GM23338 (cell line): Measurements from ENCODE around the gene SLC4A9. TPM values are rescaled to one million over a fixed set of nuclear protein-coding genes. Genes with fewer than 3 reads are reported as not detected.

Experiments
- ATAC-seq: fragments of 200-7000 bp; cut with Tn5 transposase; 3 replicates; pipeline ENCODE4 v1.9.1; 2020
- DNase-seq: peaks from one replicate; pipeline ENCODE4 v3.0.0-alpha.2; 2015; ENCODE audit warnings: low spot score
- H2AFZ ChIP-seq: fragments of 200-600 bp; sonication (generic); 2 replicates; pipeline ENCODE4 v1.8.0; 2016; ENCODE audit warnings: antibody characterized with exemption, mild to moderate bottlenecking, moderate library complexity
- H3F3A ChIP-seq: fragments of 200-600 bp; sonication (generic); replicated peaks from 2 replicates; pipeline ENCODE4 v1.8.0; 2017; ENCODE audit warnings: antibody characterized with exemption, mixed run types, low read depth
- H3K27ac ChIP-seq: fragments of 200-600 bp; sonication (generic); 2 replicates; pipeline ENCODE4 v1.6.1; 2016; ENCODE audit warnings: low read depth
- H3K27me3 ChIP-seq: fragments of 200-600 bp; sonication (generic); 2 replicates; pipeline ENCODE4 v1.8.0; 2016; ENCODE audit warnings: mild to moderate bottlenecking, mixed run types, moderate library complexity; ENCODE audit not compliant: insufficient read depth
- H3K36me3 ChIP-seq: fragments of 200-600 bp; sonication (generic); 2 replicates; pipeline ENCODE4 v1.8.0; 2016; ENCODE audit warnings: mild to moderate bottlenecking; ENCODE audit not compliant: insufficient read depth
- H3K4me1 ChIP-seq: fragments of 200-600 bp; sonication (generic); 2 replicates; pipeline ENCODE4 v1.8.0; 2016; ENCODE audit warnings: mild to moderate bottlenecking, moderate library complexity; ENCODE audit not compliant: insufficient read depth
- H3K4me2 ChIP-seq: fragments of 200-600 bp; sonication (generic); 2 replicates; pipeline ENCODE4 v1.7.1; 2017; ENCODE audit warnings: mixed run types
- H3K4me3 ChIP-seq: fragments of 200-600 bp; sonication (generic); 2 replicates; pipeline ENCODE4 v1.6.1; 2016; ENCODE audit warnings: mixed run types
- H3K79me2 ChIP-seq: fragments of 200-600 bp; sonication (generic); replicated peaks from 2 replicates; pipeline ENCODE4 v1.8.0; 2017; ENCODE audit warnings: mild to moderate bottlenecking; ENCODE audit not compliant: insufficient read depth
- H3K9me2 ChIP-seq: fragments of 200-600 bp; sonication (generic); 2 replicates; pipeline ENCODE4 v1.8.0; 2017; ENCODE audit not compliant: insufficient read depth
- H4K20me1 ChIP-seq: fragments of 200-600 bp; sonication (generic); replicated peaks from 2 replicates; pipeline ENCODE4 v1.8.0; 2017; ENCODE audit warnings: mild to moderate bottlenecking; ENCODE audit not compliant: insufficient read depth
- H3K27ac Mint-ChIP-seq: 2 replicates; pipeline ENCODE4 v1.8.0; 2020; ENCODE audit warnings: inconsistent platforms, mild to moderate bottlenecking, moderate library complexity, mixed read lengths
- H3K27me3 Mint-ChIP-seq: 3 replicates; pipeline ENCODE4 v1.8.0; 2022; ENCODE audit warnings: low read depth, mild to moderate bottlenecking, moderate library complexity, mixed read lengths, inconsistent platforms; ENCODE audit not compliant: insufficient read depth, poor library complexity
- H3K36me3 Mint-ChIP-seq: 3 replicates; pipeline ENCODE4 v1.8.0; 2021; ENCODE audit warnings: low read depth, mild to moderate bottlenecking, inconsistent platforms, moderate library complexity, mixed read lengths
- H3K4me1 Mint-ChIP-seq: 3 replicates; pipeline ENCODE4 v1.8.0; 2020; ENCODE audit warnings: mild to moderate bottlenecking, inconsistent platforms, mixed read lengths
- H3K4me3 Mint-ChIP-seq: 3 replicates; pipeline ENCODE4 v1.8.0; 2021; ENCODE audit warnings: moderate library complexity, mild to moderate bottlenecking, inconsistent platforms, mixed read lengths
- H3K9me3 Mint-ChIP-seq: 3 replicates; pipeline ENCODE4 v1.8.0; 2020; ENCODE audit warnings: moderate library complexity, mild to moderate bottlenecking, inconsistent platforms, mixed read lengths
- CREB1 ChIP-seq: fragments of 250-450 bp; sonication (Bioruptor Pico); IDR thresholded peaks from 2 replicates; pipeline ENCODE4 v1.5.0; 2020; ENCODE audit warnings: low read depth, mild to moderate bottlenecking, moderate library complexity
- EZH2 ChIP-seq: fragments of 200-600 bp; sonication (generic); IDR thresholded peaks from one replicate; pipeline ENCODE4 v1.8.0; 2017; ENCODE audit warnings: antibody characterized with exemption, mild to moderate bottlenecking, low read depth; ENCODE audit not compliant: unreplicated experiment
- EZH2phosphoT487 ChIP-seq: fragments of 200-600 bp; sonication (generic); IDR thresholded peaks from one replicate; pipeline ENCODE4 v1.8.1; 2018; ENCODE audit warnings: antibody characterized with exemption; ENCODE audit not compliant: unreplicated experiment
- JUNB ChIP-seq: IDR thresholded peaks from one replicate; pipeline ENCODE4 v1.6.1; 2016; ENCODE audit warnings: antibody characterized with exemption; ENCODE audit not compliant: unreplicated experiment
- NANOG ChIP-seq: IDR thresholded peaks from 2 replicates; pipeline ENCODE4 v1.6.1; 2016; ENCODE audit warnings: antibody characterized with exemption, borderline replicate concordance
- POLR2AphosphoS5 ChIP-seq: IDR thresholded peaks from 2 replicates; pipeline ENCODE4 v1.6.1; 2016; ENCODE audit warnings: antibody characterized with exemption, low read depth
- STAT1 ChIP-seq: IDR thresholded peaks from one replicate; pipeline ENCODE4 v1.6.1; 2016; ENCODE audit warnings: antibody characterized with exemption; ENCODE audit not compliant: unreplicated experiment
- ZNF114 ChIP-seq: fragments of 250-450 bp; sonication (Bioruptor Pico); IDR thresholded peaks from 2 replicates; pipeline ENCODE4 v1.5.0; 2020; ENCODE audit warnings: mild to moderate bottlenecking, moderate library complexity
- ZNF331 ChIP-seq: fragments of 250-450 bp; sonication (Bioruptor Pico); IDR thresholded peaks from 2 replicates; pipeline ENCODE4 v1.5.0; 2020; ENCODE audit warnings: low read depth, mild to moderate bottlenecking, moderate library complexity
- polyA plus RNA-seq: library from polyadenylated mRNA; unstranded; fragments of >200 nt; fragmentation: Nextera tagmentation; extraction: Ambion mirVana; gene quantifications from 2 replicates; pipeline ENCODE4 v1.2.1, GENCODE V29; 2016
- total RNA-seq: library from RNA; depleted of rRNA; stranded (reverse); fragments of >200 nt; shearing (Covaris generic); gene quantifications from 2 replicates; pipeline ENCODE4 v1.2.3, GENCODE V29; 2014
- TF ChIP-seq, protein P1 (sequence below): IDR thresholded peaks from 2 replicates; pipeline ENCODE4 v1.6.1; 2016; ENCODE audit warnings: antibody characterized with exemption
- TF ChIP-seq, protein P2 (sequence below): fragments of 250-450 bp; sonication (Bioruptor Pico); IDR thresholded peaks from 2 replicates; pipeline ENCODE4 v1.5.0; 2020; ENCODE audit warnings: mild to moderate bottlenecking, moderate library complexity
- TF ChIP-seq, protein P3 (sequence below), 2 experiments: fragments of 200-600 bp in 1 of 2; sonication (generic) in 1 of 2; conservative IDR thresholded peaks; 2 replicates each; pipeline versions ENCODE4 v1.5.1 to v1.6.1; 2016 to 2017; ENCODE audit warnings: antibody characterized with exemption in 2 of 2, low read depth in 2 of 2, mild to moderate bottlenecking in 2 of 2, moderate library complexity in 1 of 2
- TF ChIP-seq, protein P4 (sequence below): IDR thresholded peaks from one replicate; pipeline ENCODE4 v1.6.1; 2018; ENCODE audit warnings: antibody characterized with exemption; ENCODE audit not compliant: unreplicated experiment

SLC4A9 gene
- total and polyA plus RNA-seq, 2 experiments from 2014 or later = 0.08 TPM; not detected in 1

DNA sequence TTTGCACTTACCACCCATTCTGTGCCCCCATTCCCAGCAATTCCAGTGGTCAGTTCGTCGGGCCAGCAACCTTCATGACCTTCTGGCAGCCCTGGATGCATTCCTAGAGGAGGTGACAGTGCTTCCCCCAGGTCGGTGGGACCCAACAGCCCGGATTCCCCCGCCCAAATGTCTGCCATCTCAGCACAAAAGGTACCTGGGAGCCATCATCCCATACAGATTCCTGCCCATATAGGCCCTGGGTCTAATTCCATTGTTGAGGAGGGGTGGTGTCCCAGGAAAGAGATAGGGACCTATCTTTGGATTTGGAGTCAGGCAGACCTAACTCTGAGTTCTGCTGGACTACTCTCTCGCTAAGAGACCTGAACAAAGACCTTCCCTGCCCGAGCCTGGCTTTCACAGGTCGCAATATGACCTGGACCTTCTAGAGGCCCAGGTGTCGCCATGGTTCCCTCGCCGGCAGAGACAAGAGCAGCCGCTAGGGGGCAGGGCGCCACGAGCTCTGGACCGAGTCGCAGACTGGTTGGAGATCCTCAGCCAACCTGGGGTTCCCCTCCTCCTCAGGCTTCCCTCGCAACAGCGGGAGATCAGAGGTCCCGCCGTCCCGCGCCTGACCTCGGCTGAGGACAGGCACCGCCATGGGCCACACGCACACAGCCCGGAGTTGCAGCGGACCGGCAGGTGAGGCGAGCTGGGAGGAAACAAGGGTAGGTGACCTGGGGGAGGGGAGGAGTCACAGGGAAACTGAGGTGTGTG is 3.1 kb downstream of the SLC4A9 start:
- Mint-ChIP-seq H3K27ac (peak overlapping the region; percentile 42; the same call in 1 of the 2 replicates), H3K4me1 (peaks cover 8% of the 10 kb centered on the region; the same call in 1 of the 3 replicates), H3K27me3 (peaks cover 19% of the 10 kb centered on the region), H3K9me3 (no peaks in the 10 kb centered on the region), H3K4me3 (peak overlapping the region; percentile 79), H3K36me3 (no peaks in the 10 kb centered on the region)
- ATAC-seq = peak; percentile 88
- no peaks in the 10 kb centered on the region for H3F3A ChIP-seq
- peak overlapping the region; percentile 100 for H2AFZ ChIP-seq
- H3K4me1 ChIP-seq = no peaks in the 10 kb centered on the region
- H3K36me3 ChIP-seq = no peaks in the 10 kb centered on the region
- H3K27me3 ChIP-seq = peaks cover 11% of the 10 kb centered on the region; the same call in 1 of the 2 replicates
- H3K27ac ChIP-seq = no peak overlapping the region
- peak overlapping the region; percentile 84 for H3K4me2 ChIP-seq
- H3K79me2 ChIP-seq = no peaks in the 10 kb centered on the region
- H3K9me2 ChIP-seq = 0 out of 2 replicates have a peak, but pooled peaks cover 2% of the 10 kb centered on the region
- peak overlapping the region; percentile 64 for H3K4me3 ChIP-seq
- TF ChIP-seq, protein P1, sequence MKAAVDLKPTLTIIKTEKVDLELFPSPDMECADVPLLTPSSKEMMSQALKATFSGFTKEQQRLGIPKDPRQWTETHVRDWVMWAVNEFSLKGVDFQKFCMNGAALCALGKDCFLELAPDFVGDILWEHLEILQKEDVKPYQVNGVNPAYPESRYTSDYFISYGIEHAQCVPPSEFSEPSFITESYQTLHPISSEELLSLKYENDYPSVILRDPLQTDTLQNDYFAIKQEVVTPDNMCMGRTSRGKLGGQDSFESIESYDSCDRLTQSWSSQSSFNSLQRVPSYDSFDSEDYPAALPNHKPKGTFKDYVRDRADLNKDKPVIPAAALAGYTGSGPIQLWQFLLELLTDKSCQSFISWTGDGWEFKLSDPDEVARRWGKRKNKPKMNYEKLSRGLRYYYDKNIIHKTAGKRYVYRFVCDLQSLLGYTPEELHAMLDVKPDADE = no peak
- TF ChIP-seq POLR2AphosphoS5 (peak; percentile 54), EZH2phosphoT487 (no peak), EZH2 (no peak), ZNF114 (CRISPR knock-in tag) (no peak), JUNB (peak; percentile 43), STAT1 (no peak), ZNF331 (CRISPR knock-in tag) (0 out of 2 replicates have a peak, but pooled peaks have one; percentile 13), CREB1 (CRISPR knock-in tag) (peak; percentile 48; the same call in 1 of the 2 replicates), NANOG (no peak)
- TF ChIP-seq, protein P2, sequence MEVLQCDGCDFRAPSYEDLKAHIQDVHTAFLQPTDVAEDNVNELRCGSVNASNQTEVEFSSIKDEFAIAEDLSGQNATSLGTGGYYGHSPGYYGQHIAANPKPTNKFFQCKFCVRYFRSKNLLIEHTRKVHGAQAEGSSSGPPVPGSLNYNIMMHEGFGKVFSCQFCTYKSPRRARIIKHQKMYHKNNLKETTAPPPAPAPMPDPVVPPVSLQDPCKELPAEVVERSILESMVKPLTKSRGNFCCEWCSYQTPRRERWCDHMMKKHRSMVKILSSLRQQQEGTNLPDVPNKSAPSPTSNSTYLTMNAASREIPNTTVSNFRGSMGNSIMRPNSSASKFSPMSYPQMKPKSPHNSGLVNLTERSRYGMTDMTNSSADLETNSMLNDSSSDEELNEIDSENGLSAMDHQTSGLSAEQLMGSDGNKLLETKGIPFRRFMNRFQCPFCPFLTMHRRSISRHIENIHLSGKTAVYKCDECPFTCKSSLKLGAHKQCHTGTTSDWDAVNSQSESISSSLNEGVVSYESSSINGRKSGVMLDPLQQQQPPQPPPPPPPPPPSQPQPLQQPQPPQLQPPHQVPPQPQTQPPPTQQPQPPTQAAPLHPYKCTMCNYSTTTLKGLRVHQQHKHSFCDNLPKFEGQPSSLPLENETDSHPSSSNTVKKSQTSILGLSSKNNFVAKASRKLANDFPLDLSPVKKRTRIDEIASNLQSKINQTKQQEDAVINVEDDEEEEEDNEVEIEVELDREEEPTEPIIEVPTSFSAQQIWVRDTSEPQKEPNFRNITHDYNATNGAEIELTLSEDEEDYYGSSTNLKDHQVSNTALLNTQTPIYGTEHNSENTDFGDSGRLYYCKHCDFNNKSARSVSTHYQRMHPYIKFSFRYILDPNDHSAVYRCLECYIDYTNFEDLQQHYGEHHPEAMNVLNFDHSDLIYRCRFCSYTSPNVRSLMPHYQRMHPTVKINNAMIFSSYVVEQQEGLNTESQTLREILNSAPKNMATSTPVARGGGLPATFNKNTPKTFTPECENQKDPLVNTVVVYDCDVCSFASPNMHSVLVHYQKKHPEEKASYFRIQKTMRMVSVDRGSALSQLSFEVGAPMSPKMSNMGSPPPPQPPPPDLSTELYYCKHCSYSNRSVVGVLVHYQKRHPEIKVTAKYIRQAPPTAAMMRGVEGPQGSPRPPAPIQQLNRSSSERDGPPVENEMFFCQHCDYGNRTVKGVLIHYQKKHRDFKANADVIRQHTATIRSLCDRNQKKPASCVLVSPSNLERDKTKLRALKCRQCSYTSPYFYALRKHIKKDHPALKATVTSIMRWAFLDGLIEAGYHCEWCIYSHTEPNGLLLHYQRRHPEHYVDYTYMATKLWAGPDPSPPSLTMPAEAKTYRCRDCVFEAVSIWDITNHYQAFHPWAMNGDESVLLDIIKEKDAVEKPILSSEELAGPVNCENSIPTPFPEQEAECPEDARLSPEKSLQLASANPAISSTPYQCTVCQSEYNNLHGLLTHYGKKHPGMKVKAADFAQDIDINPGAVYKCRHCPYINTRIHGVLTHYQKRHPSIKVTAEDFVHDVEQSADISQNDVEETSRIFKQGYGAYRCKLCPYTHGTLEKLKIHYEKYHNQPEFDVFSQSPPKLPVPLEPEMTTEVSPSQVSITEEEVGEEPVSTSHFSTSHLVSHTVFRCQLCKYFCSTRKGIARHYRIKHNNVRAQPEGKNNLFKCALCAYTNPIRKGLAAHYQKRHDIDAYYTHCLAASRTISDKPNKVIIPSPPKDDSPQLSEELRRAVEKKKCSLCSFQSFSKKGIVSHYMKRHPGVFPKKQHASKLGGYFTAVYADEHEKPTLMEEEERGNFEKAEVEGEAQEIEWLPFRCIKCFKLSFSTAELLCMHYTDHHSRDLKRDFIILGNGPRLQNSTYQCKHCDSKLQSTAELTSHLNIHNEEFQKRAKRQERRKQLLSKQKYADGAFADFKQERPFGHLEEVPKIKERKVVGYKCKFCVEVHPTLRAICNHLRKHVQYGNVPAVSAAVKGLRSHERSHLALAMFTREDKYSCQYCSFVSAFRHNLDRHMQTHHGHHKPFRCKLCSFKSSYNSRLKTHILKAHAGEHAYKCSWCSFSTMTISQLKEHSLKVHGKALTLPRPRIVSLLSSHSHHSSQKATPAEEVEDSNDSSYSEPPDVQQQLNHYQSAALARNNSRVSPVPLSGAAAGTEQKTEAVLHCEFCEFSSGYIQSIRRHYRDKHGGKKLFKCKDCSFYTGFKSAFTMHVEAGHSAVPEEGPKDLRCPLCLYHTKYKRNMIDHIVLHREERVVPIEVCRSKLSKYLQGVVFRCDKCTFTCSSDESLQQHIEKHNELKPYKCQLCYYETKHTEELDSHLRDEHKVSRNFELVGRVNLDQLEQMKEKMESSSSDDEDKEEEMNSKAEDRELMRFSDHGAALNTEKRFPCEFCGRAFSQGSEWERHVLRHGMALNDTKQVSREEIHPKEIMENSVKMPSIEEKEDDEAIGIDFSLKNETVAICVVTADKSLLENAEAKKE (CRISPR knock-in tag) = peak; percentile 85
- TF ChIP-seq, protein P3, sequence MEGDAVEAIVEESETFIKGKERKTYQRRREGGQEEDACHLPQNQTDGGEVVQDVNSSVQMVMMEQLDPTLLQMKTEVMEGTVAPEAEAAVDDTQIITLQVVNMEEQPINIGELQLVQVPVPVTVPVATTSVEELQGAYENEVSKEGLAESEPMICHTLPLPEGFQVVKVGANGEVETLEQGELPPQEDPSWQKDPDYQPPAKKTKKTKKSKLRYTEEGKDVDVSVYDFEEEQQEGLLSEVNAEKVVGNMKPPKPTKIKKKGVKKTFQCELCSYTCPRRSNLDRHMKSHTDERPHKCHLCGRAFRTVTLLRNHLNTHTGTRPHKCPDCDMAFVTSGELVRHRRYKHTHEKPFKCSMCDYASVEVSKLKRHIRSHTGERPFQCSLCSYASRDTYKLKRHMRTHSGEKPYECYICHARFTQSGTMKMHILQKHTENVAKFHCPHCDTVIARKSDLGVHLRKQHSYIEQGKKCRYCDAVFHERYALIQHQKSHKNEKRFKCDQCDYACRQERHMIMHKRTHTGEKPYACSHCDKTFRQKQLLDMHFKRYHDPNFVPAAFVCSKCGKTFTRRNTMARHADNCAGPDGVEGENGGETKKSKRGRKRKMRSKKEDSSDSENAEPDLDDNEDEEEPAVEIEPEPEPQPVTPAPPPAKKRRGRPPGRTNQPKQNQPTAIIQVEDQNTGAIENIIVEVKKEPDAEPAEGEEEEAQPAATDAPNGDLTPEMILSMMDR (conservative IDR thresholded peaks at IDR 0.05; ENCODE audit: low read depth in 2 of 2) = peak; percentile 88 to 99
- TF ChIP-seq, protein P4, sequence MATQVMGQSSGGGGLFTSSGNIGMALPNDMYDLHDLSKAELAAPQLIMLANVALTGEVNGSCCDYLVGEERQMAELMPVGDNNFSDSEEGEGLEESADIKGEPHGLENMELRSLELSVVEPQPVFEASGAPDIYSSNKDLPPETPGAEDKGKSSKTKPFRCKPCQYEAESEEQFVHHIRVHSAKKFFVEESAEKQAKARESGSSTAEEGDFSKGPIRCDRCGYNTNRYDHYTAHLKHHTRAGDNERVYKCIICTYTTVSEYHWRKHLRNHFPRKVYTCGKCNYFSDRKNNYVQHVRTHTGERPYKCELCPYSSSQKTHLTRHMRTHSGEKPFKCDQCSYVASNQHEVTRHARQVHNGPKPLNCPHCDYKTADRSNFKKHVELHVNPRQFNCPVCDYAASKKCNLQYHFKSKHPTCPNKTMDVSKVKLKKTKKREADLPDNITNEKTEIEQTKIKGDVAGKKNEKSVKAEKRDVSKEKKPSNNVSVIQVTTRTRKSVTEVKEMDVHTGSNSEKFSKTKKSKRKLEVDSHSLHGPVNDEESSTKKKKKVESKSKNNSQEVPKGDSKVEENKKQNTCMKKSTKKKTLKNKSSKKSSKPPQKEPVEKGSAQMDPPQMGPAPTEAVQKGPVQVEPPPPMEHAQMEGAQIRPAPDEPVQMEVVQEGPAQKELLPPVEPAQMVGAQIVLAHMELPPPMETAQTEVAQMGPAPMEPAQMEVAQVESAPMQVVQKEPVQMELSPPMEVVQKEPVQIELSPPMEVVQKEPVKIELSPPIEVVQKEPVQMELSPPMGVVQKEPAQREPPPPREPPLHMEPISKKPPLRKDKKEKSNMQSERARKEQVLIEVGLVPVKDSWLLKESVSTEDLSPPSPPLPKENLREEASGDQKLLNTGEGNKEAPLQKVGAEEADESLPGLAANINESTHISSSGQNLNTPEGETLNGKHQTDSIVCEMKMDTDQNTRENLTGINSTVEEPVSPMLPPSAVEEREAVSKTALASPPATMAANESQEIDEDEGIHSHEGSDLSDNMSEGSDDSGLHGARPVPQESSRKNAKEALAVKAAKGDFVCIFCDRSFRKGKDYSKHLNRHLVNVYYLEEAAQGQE = no peak
- H4K20me1 ChIP-seq = no peaks in the 10 kb centered on the region
- DNase-seq = peak; percentile 96
